Aorta (tissue), 5 donors: ENCODE results near the gene RAD51. TPM values are rescaled to one million over a fixed set of nuclear protein-coding genes. Genes with fewer than 3 reads are reported as not detected.

Experiments used
- ATAC-seq: fragments of 200-7000 bp; cut with Tn5 transposase; one replicate; pipeline ENCODE4 v1.9.1; 2022; ENCODE audit warnings: moderate library complexity; ENCODE audit not compliant: low FRiP score
- DNase-seq, 2 donors: peaks; one replicate each; pipeline ENCODE4 v3.0.0-alpha.2; 2020
- H3K27ac ChIP-seq, 2 donors: one replicate each; pipeline ENCODE4 v1.5.1; 2013; ENCODE audit warnings: low read length in 2 of 2, mild to moderate bottlenecking in 2 of 2, moderate library complexity in 2 of 2, control low read depth in 1 of 2, inconsistent platforms in 1 of 2, low read depth in 1 of 2
- H3K27me3 ChIP-seq, 2 donors: one replicate each; pipeline ENCODE4 v1.6.1; 2013; ENCODE audit warnings: control low read depth in 1 of 2, low read length in 1 of 2, mild to moderate bottlenecking in 1 of 2, moderate library complexity in 1 of 2; ENCODE audit not compliant: insufficient read depth in 2 of 2, control insufficient read depth in 1 of 2
- H3K36me3 ChIP-seq, 2 donors: one replicate each; pipeline ENCODE4 v1.6.1; 2013; ENCODE audit warnings: control low read depth in 1 of 2, low read length in 1 of 2, mild to moderate bottlenecking in 1 of 2; ENCODE audit not compliant: insufficient read depth in 2 of 2, control insufficient read depth in 1 of 2
- H3K4me1 ChIP-seq, 2 donors: one replicate each; pipeline ENCODE4 v1.6.1; 2013; ENCODE audit warnings: low read length in 2 of 2, control low read depth in 1 of 2, mild to moderate bottlenecking in 1 of 2, moderate library complexity in 1 of 2; ENCODE audit not compliant: insufficient read depth in 2 of 2, control insufficient read depth in 1 of 2
- H3K4me3 ChIP-seq, 2 donors: one replicate each; pipeline ENCODE4 v1.5.1; 2013; ENCODE audit warnings: low read length in 2 of 2, control low read depth in 1 of 2, mild to moderate bottlenecking in 1 of 2
- H3K9me3 ChIP-seq: one replicate; pipeline ENCODE4 v1.6.1; 2013; ENCODE audit warnings: mild to moderate bottlenecking, low read length; ENCODE audit not compliant: control insufficient read depth
- WGBS, 2 donors: extraction: QIAGEN DNeasy Blood & Tissue Kit; methylation state at CpG; one replicate each; pipeline ENCODE4 v1.1.7; 2013; 5-methylcytosine and 5-hydroxymethylcytosine counted together
- intact Hi-C, 2 donors: fragments of 100-400 bp; cut with DNase I; formaldehyde crosslinking; loops; one replicate each; pipeline versions ENCODE4 v1.14.2 to v1.15.0; 2022
- polyA plus RNA-seq, 2 donors: library from polyadenylated mRNA; stranded (reverse); fragments of 200-250 nt; gene quantifications; one replicate each; pipeline ENCODE4 v1.2.3, GENCODE V29; 2013
- total RNA-seq, 2 donors: library from RNA; stranded (reverse); fragmentation: NEBNext Ultra II Directional; extraction: Animal tissue kit (Norgen Biotek cat#: 25700); gene quantifications; one replicate each; pipeline ENCODE4 v1.2.1, GENCODE V29; 2021
- donor health status: healthy with polysubstance abuse.
- donor health status: Bipolar disorder and iron deficiency.
- donor health status: DM: no; HTN: no; CAD: no.
- donor health status: DM: no; HTN: no; CAD: no.
- donor health status: DM: yes; HTN: yes; CAD: no.

RAD51 gene
- total and polyA plus RNA-seq, 4 donors, result 0.33 to 0.87 (median 0.46) TPM

- ATAC-seq (no peak), DNase-seq (no peak)
- intact Hi-C loops, result loop anchor here (10.0 kb wide), 2 partner anchors 126 to 174 kb away; partner anchors contain the start of genes KNL1 (in 1 of the 2) and VPS18 (in 1 of the 2)
- H3K4me1 ChIP-seq, result no peaks in the 10 kb centered on the region
- H3K36me3 ChIP-seq, result no peaks in the 10 kb centered on the region
- no peaks in the 10 kb centered on the region for H3K27me3 ChIP-seq
- 80 to 83% methylated on average over 20 to 21 of the region's 21 CpGs for WGBS, 2 donors
- no peaks in the 10 kb centered on the region for H3K9me3 ChIP-seq
- H3K27ac ChIP-seq, result no peak overlapping the region
- no peak overlapping the region for H3K4me3 ChIP-seq
These were observed 73.7 kb downstream of the RAD51 start for GRCh38 chr15:40768521-40769273.

- Histone ChIP-seq H3K27ac (no peak within 1 kb of the TSS), H3K4me1 (no peaks in the 10 kb centered on the region), H3K4me3 (no peak within 1 kb of the TSS), H3K9me3 (no peaks in the 10 kb centered on the region), H3K36me3 (no peaks in the 10 kb centered on the region), H3K27me3 (no peaks in the 10 kb centered on the region)
- DNase-seq (peak in 1 of 2 donors; percentile 55), ATAC-seq (no peak)
- WGBS, 2 donors, result 75 to 77% methylated on average over 28 of the region's 28 CpGs
- intact Hi-C loops, result loop anchor here (10.0 kb wide), 2 partner anchors 125 to 175 kb away; partner anchors contain the start of genes KNL1 (in 1 of the 2) and VPS18 (in 1 of the 2)
These were observed 74.5 kb downstream of the RAD51 start, which contains the start of gene C15orf62 for GRCh38 chr15:40769274-40770146. TSS of gene C15orf62 (plus strand) at chr15:40769980. CDS start at chr15:40770496, 516 bp downstream.

- intact Hi-C loops, result no loop called here
- Histone ChIP-seq H3K27me3 (no peaks in the 10 kb centered on the region), H3K4me1 (no peaks in the 10 kb centered on the region), H3K9me3 (no peaks in the 10 kb centered on the region), H3K4me3 (no peak overlapping the region), H3K27ac (no peak overlapping the region), H3K36me3 (no peaks in the 10 kb centered on the region)
- DNase-seq (no peak), ATAC-seq (no peak)
- 89 to 90% methylated on average over 17 of the region's 17 CpGs for WGBS, 2 donors
These were observed 75.3 kb downstream of the RAD51 start for GRCh38 chr15:40770147-40770721.

- no peak for ATAC-seq
- DNase-seq, result no peak
- H3K36me3 ChIP-seq, result no peaks in the 10 kb centered on the region
- intact Hi-C loops, result no loop called here
- H3K4me1 ChIP-seq, result no peaks in the 10 kb centered on the region
- H3K27ac ChIP-seq, result no peak overlapping the region
- H3K27me3 ChIP-seq, result no peaks in the 10 kb centered on the region
- no peak overlapping the region for H3K4me3 ChIP-seq
- no peaks in the 10 kb centered on the region for H3K9me3 ChIP-seq
- WGBS, 2 donors, result 94 to 95% methylated on average over 5 of the region's 5 CpGs
These were observed 76.3 kb downstream of the RAD51 start for GRCh38 chr15:40771242-40771641.

- Histone ChIP-seq H3K9me3 (no peaks in the 10 kb centered on the region), H3K27me3 (no peaks in the 10 kb centered on the region), H3K4me1 (no peaks in the 10 kb centered on the region), H3K4me3 (no peak overlapping the region), H3K27ac (no peak overlapping the region), H3K36me3 (no peaks in the 10 kb centered on the region)
- ATAC-seq, result no peak
- 87 to 88% methylated on average over 13 of the region's 13 CpGs for WGBS, 2 donors
- no peak for DNase-seq
- intact Hi-C loops, result no loop called here
These were observed 77.0 kb downstream of the RAD51 start for GRCh38 chr15:40772014-40772413.

- Histone ChIP-seq H3K4me1 (no peaks in the 10 kb centered on the region), H3K9me3 (no peaks in the 10 kb centered on the region), H3K36me3 (no peaks in the 10 kb centered on the region), H3K27ac (no peak overlapping the region), H3K4me3 (no peak overlapping the region), H3K27me3 (no peaks in the 10 kb centered on the region)
- peak in 1 of 2 donors; percentile 39 for DNase-seq
- intact Hi-C loops, result no loop called here
- ATAC-seq, result no peak
- 91 to 92% methylated on average over 8 of the region's 8 CpGs for WGBS, 2 donors
These were observed 78.5 kb downstream of the RAD51 start for GRCh38 chr15:40773496-40773895.

GRCh38 chr15:40773902-40774301 is 78.9 kb downstream of the RAD51 start:
- ATAC-seq (no peak), DNase-seq (peak in 1 of 2 donors; percentile 30)
- intact Hi-C loops, result no loop called here
- no peaks in the 10 kb centered on the region for H3K27me3 ChIP-seq
- no peaks in the 10 kb centered on the region for H3K9me3 ChIP-seq
- 90 to 92% methylated on average over 6 of the region's 6 CpGs for WGBS, 2 donors
- H3K27ac ChIP-seq, result no peak overlapping the region
- H3K4me1 ChIP-seq, result no peaks in the 10 kb centered on the region
- H3K4me3 ChIP-seq, result no peak overlapping the region
- H3K36me3 ChIP-seq, result no peaks in the 10 kb centered on the region

GRCh38 chr15:40775007-40775406 is 80.0 kb downstream of the RAD51 start:
- H3K4me3 ChIP-seq, result no peak overlapping the region
- H3K4me1 ChIP-seq, result no peaks in the 10 kb centered on the region
- intact Hi-C loops, result no loop called here
- H3K9me3 ChIP-seq, result no peaks in the 10 kb centered on the region
- no peaks in the 10 kb centered on the region for H3K27me3 ChIP-seq
- ATAC-seq (no peak), DNase-seq (peak in 1 of 2 donors; percentile 35)
- 93% methylated on average over 10 of the region's 10 CpGs for WGBS, 2 donors
- H3K27ac ChIP-seq, result no peak overlapping the region
- H3K36me3 ChIP-seq, result peaks cover 0 to 2% of the 10 kb centered on the region in 2 donors
